Endothelial cell of umbilical vein (primary cell): ENCODE data around the gene ALK. TPM values are rescaled to one million over a fixed set of nuclear protein-coding genes. Genes with fewer than 3 reads are reported as not detected.

Experiments used
- BruUV-seq: library from RNA; stranded (reverse); fragments of 400-500 nt; replicated peaks from 2 replicates; lab custom pipeline; 2021; lab: Mats Ljungman, UMichigan
- CTCF ChIA-PET: fragments of 300-600, 350-600 bp; sonication (Branson Sonifier 250); formaldehyde crosslinking; loops from one replicate; lab custom pipeline; 2021; ENCODE audit warnings: antibody characterized with exemption, inconsistent platforms; lab: Charles Lee
- POLR2A ChIA-PET: fragments of 300-600, 350-600 bp; sonication (Branson Sonifier 250); formaldehyde crosslinking; loops from one replicate; lab custom pipeline; 2021; ENCODE audit warnings: antibody characterized with exemption, inconsistent platforms; lab: Charles Lee
- DNase-seq: peaks from one replicate; pipeline ENCODE4 v3.0.0-alpha.2; 2011; ENCODE audit warnings: low read depth, low spot score
- FAIRE-seq: peaks from 2 replicates; lab custom pipeline; 2011; peaks lifted over from hg19 to GRCh38; lab: Jason Lieb, UNC
- H2AFZ ChIP-seq: 2 replicates; pipeline ENCODE4 v1.6.0; 2012; ENCODE audit warnings: low read depth, low read length, control low read depth, inconsistent platforms
- H3K27ac ChIP-seq: 2 replicates; pipeline ENCODE4 v1.5.1; 2011; ENCODE audit warnings: low read depth, mild to moderate bottlenecking, control low read depth, low read length, moderate library complexity; ENCODE audit not compliant: insufficient read depth
- H3K27me3 ChIP-seq, 2 experiments: 2 replicates each; pipeline versions ENCODE4 v1.6.0 to v1.6.1; 2011; ENCODE audit warnings: low read length in 2 of 2, mixed read lengths in 1 of 2; ENCODE audit not compliant: control insufficient read depth in 2 of 2, insufficient read depth in 2 of 2
- H3K36me3 ChIP-seq, 2 experiments: 2 replicates in 1 of 2; 3 replicates in 1 of 2; pipeline ENCODE4 v1.5.1; 2011; ENCODE audit warnings: low read length in 2 of 2, mild to moderate bottlenecking in 1 of 2, moderate library complexity in 1 of 2; ENCODE audit not compliant: control insufficient read depth in 2 of 2, insufficient read depth in 2 of 2; ENCODE audit errors: extremely low read depth in 1 of 2
- H3K4me1 ChIP-seq: 3 replicates; pipeline ENCODE4 v1.5.1; 2011; ENCODE audit warnings: mild to moderate bottlenecking, low read length; ENCODE audit not compliant: control insufficient read depth, insufficient read depth; ENCODE audit errors: extremely low read depth
- H3K4me2 ChIP-seq: 2 replicates; pipeline ENCODE4 v1.6.1; 2011; ENCODE audit warnings: low read length, control low read depth, mixed read lengths; ENCODE audit not compliant: insufficient read depth
- H3K4me3 ChIP-seq, 3 experiments: fragments of 200-600 bp in 1 of 3; sonication (generic), shearing (Covaris generic) in 1 of 3; replicated peaks in 1 of 3; 2 replicates each; pipeline ENCODE4 v1.5.1; 2011 to 2016; ENCODE audit warnings: control low read depth in 3 of 3, low read length in 3 of 3, mild to moderate bottlenecking in 2 of 3, inconsistent platforms in 1 of 3, low read depth in 1 of 3, moderate library complexity in 1 of 3; ENCODE audit not compliant: insufficient read depth in 1 of 3
- H3K79me2 ChIP-seq: 2 replicates; pipeline ENCODE4 v1.6.0; 2012; ENCODE audit warnings: low read length, inconsistent platforms; ENCODE audit not compliant: control insufficient read depth, insufficient read depth
- H3K9ac ChIP-seq: replicated peaks from 2 replicates; pipeline ENCODE3; 2011; ENCODE audit warnings: low read length, control low read depth; ENCODE audit not compliant: insufficient read depth; ENCODE audit errors: extremely low read depth
- H3K9me1 ChIP-seq: replicated peaks from 3 replicates; pipeline ENCODE4 v1.6.0; 2011; ENCODE audit warnings: mild to moderate bottlenecking, low read length; ENCODE audit not compliant: control insufficient read depth, insufficient read depth; ENCODE audit errors: extremely low read depth
- H3K9me3 ChIP-seq: replicated peaks from 2 replicates; pipeline ENCODE4 v1.5.1; 2012; ENCODE audit warnings: low read length, inconsistent platforms; ENCODE audit not compliant: control insufficient read depth, insufficient read depth
- H4K20me1 ChIP-seq: replicated peaks from 2 replicates; pipeline ENCODE3; 2011; ENCODE audit warnings: mild to moderate bottlenecking, low read length; ENCODE audit not compliant: control insufficient read depth, insufficient read depth; ENCODE audit errors: extremely low read depth
- EZH2 ChIP-seq: IDR thresholded peaks from 2 replicates; pipeline ENCODE4 v1.6.1; 2012; ENCODE audit warnings: borderline replicate concordance, low read depth, mild to moderate bottlenecking, moderate library complexity, low read length, inconsistent platforms; ENCODE audit not compliant: severe bottlenecking
- FOS ChIP-seq: IDR thresholded peaks from 2 replicates; pipeline ENCODE4 v1.6.1; 2011; ENCODE audit warnings: mild to moderate bottlenecking, low read length, moderate library complexity, borderline replicate concordance; ENCODE audit not compliant: insufficient read depth
- GATA2 ChIP-seq: IDR thresholded peaks from 2 replicates; pipeline ENCODE4 v1.7.0; 2011; ENCODE audit warnings: low read depth, mild to moderate bottlenecking, moderate library complexity, mixed read lengths, low read length; ENCODE audit not compliant: insufficient read length, insufficient read depth
- JUN ChIP-seq: IDR thresholded peaks from 2 replicates; pipeline ENCODE4 v1.6.1; 2011; ENCODE audit warnings: borderline replicate concordance, low read depth; ENCODE audit not compliant: insufficient read length, insufficient read depth
- MYC ChIP-seq: IDR thresholded peaks from one replicate; pipeline ENCODE4 v1.6.1; 2011; ENCODE audit warnings: mild to moderate bottlenecking, low read depth, low read length
- POLR2A ChIP-seq: IDR thresholded peaks from 2 replicates; pipeline ENCODE4 v1.6.1; 2012; ENCODE audit warnings: low read depth, mild to moderate bottlenecking, control low read depth, low read length
- POLR2AphosphoS5 ChIP-seq: IDR thresholded peaks from 2 replicates; pipeline ENCODE4 v1.6.1; 2012; ENCODE audit warnings: low read depth, mild to moderate bottlenecking, control low read depth, low read length, moderate library complexity; ENCODE audit not compliant: insufficient read depth
- dilution Hi-C: fragments of 300-500 bp; cut with MboI; formaldehyde crosslinking; loops from one replicate; pipeline ENCODE4 v1.15.0; 2019; ENCODE audit warnings: low sequenced_read_pairs; ENCODE audit not compliant: extremely low pct_ligation_motif_present
- intact Hi-C: fragments of 100-400 bp; cut with micrococcal nuclease; formaldehyde crosslinking; loops from one replicate; pipeline ENCODE4 v1.10.0; 2022
- polyA plus RNA-seq, 4 experiments: library from polyadenylated mRNA; depleted of rRNA in 3 of 4; stranded (reverse) in 3 of 4; unstranded in 1 of 4; fragments of >200 nt; gene quantifications; 2 replicates each; pipeline versions ENCODE4 v1.2.1 to v1.2.3, GENCODE V29; 2011 to 2012; ENCODE audit warnings: missing spikeins in 1 of 4
- total RNA-seq: library from RNA; stranded (reverse); gene quantifications from 2 replicates; pipeline ENCODE4 v1.2.3, GENCODE V29; 2021
- TF ChIP-seq, protein P1 (sequence below): IDR thresholded peaks from 2 replicates; pipeline ENCODE4 v1.6.1; 2011; ENCODE audit not compliant: insufficient read depth, insufficient read length
- TF ChIP-seq, protein P2 (sequence below), 2 donors: IDR thresholded peaks; 1 replicate in 1 of 2; 2 replicates in 1 of 2; pipeline ENCODE4 v1.5.1; 2011; ENCODE audit warnings: low read length in 2 of 2, mild to moderate bottlenecking in 2 of 2, moderate library complexity in 2 of 2, control low read depth in 1 of 2, inconsistent platforms in 1 of 2, low read depth in 1 of 2; ENCODE audit not compliant: insufficient read depth in 1 of 2; ENCODE audit errors: extremely low read depth in 1 of 2

ALK gene
- total and polyA plus RNA-seq, 2 donors (not counting 3 experiments of a cell fraction or from before 2014, with no cell fraction given): not detected

DNA sequence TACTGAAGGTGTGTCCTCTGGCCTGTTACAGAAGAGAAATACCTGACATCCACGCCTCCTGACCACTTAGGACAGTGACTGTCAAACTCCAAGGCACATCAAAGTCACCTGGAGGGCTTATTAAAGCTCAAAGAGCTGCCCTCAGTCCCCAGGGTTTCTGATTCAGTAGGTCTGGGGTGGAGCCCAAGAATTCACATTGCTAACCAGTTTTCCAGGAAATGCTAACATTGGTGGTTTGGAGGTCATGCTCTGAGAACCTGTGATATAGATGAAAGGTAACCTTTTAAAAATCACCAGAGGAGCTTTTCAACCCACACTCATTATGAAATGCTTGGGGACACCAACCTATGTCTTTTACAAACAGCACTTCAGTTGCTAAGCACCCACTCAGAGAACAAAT, 172.3 kb downstream of the ALK start:
- dilution Hi-C loops: no loop called here
- intact Hi-C loops: no loop called here
- TF ChIP-seq POLR2AphosphoS5 (no peak), MYC (no peak), GATA2 (no peak), FOS (no peak), EZH2 (no peak), JUN (no peak), POLR2A (no peak)
- TF ChIP-seq, protein P1, sequence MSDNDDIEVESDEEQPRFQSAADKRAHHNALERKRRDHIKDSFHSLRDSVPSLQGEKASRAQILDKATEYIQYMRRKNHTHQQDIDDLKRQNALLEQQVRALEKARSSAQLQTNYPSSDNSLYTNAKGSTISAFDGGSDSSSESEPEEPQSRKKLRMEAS: no peak
- TF ChIP-seq, protein P2, sequence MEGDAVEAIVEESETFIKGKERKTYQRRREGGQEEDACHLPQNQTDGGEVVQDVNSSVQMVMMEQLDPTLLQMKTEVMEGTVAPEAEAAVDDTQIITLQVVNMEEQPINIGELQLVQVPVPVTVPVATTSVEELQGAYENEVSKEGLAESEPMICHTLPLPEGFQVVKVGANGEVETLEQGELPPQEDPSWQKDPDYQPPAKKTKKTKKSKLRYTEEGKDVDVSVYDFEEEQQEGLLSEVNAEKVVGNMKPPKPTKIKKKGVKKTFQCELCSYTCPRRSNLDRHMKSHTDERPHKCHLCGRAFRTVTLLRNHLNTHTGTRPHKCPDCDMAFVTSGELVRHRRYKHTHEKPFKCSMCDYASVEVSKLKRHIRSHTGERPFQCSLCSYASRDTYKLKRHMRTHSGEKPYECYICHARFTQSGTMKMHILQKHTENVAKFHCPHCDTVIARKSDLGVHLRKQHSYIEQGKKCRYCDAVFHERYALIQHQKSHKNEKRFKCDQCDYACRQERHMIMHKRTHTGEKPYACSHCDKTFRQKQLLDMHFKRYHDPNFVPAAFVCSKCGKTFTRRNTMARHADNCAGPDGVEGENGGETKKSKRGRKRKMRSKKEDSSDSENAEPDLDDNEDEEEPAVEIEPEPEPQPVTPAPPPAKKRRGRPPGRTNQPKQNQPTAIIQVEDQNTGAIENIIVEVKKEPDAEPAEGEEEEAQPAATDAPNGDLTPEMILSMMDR (IDR thresholded peaks at IDR 0.05; ENCODE audit: extremely low read depth in 1 of 2, insufficient read depth in 1 of 2, low read depth in 1 of 2, low read length in 2 of 2): no peak
- Histone ChIP-seq H3K27ac (no peak overlapping the region), H3K9me3 (peaks cover 7% of the 10 kb centered on the region), H2AFZ (no peak overlapping the region), H3K9me1 (no peaks in the 10 kb centered on the region), H3K27me3 (no peaks in the 10 kb centered on the region), H3K9ac (no peak overlapping the region), H3K79me2 (no peaks in the 10 kb centered on the region), H3K36me3 (no peaks in the 10 kb centered on the region), H3K4me3 (no peak overlapping the region), H3K4me2 (no peak overlapping the region), H4K20me1 (no peaks in the 10 kb centered on the region), H3K4me1 (no peaks in the 10 kb centered on the region)
- FAIRE-seq (no peak), DNase-seq (no peak)
- ChIA-PET POLR2A (no interaction called here), CTCF (no interaction called here)
- no TSS peak for BruUV-seq
